ENCODE measurements around the gene WWOX.

The WWOX gene

DNA sequence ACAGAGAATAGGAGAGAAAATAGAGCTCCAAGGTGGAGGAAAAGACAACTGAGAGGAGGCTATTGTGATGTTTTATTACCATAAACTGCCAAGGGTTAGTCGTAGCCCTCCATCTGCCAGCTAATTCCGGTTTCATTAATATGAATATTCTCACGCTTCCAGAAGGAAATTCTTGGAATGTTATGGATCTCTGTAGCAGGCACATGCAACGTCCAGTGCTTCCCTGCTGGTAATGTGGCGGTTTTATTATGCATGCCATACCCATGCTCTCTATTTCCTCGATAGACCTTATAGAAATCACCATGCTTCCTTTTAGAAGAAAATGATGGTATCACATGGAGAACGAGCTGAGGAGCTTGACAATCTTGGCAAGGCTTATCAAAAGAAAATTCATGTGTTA is 1037.5 kb downstream of the WWOX start:
- no peak for DNase-seq

DNA sequence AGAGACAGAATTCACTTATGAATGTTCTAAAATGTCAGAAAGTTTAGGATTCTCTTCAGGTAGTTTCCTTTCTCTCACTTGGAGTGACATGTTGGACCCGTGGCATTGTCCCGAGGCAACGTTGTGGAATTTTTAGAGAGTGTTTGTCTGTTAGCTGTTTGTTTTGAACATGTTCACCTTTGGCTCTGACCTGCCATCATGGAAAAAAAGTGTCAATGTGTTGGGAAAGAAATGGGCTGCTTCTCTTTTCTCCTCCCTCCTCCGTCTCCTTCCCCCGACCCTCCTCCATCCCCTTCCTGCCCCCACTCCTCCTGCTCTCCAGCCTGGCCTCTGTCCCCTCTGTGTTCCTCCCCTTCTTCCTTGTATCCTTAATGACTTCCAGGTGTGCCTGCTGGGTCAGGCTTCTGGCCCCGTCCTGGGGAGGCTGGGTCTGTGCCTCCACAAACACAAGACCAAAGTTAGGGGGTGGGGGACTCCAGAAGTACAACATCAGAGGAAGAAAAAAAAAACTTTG is 1038.0 kb downstream of the WWOX start:
- DNase-seq, result no peak

DNA sequence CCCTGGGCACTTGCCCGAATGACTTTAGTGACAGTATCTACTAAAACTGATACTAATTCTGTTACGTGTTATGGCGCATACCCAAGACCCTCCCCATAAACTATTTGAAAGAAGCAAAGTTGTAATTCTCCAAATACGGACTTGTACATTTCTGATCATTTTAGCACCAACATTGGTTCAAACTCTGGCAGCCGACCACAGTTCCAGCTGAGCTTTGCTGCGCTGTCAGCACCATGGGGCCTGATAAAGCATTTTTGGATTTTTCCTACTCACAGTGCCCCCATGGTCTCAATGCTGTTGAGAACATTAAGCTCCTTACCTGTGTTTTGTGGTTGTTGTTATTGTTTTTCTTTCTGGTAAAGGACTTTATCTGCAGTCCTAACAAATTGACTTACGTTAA is 1040.3 kb downstream of the WWOX start:
- DNase-seq, result no peak

DNA sequence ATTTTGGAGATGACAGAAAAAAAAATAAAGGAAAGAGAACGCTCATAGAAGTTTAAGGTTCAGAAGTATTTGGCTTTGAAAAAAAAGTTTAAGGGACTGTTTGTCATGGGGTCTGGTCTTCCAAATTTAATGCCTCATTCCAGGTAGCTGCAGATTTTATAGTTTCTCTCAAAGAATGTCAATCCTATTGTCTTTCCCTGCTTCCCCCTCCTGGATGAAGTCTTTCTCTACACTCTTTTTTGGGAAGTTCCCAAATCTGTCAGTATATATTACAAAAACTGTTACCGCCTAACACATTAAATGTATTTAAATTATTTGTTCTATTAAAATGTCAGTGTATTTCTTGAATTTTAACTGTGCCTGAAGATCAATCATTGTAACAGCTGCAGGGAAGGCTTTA is 1043.6 kb downstream of the WWOX start:
- DNase-seq, result no peak

DNA sequence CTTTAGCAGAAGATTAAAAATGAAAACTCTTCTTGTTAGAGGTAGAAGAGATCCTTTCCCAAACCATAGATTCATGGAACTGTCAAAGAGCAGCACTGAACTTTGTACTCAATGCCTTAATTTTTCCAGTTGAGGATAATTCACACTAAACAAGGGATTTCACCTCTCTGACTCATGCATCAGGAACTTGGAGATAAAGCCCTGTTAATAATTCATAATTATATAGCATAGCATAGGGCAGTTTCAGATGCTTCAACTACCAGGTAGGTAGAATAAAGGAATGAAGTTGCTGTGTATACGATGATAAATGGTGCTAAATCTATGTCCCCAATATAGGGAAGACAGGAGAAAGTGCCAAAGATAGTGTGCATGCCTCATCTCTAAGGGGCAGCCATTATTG is 1050.7 kb downstream of the WWOX start:
- DNase-seq, result no peak

DNA sequence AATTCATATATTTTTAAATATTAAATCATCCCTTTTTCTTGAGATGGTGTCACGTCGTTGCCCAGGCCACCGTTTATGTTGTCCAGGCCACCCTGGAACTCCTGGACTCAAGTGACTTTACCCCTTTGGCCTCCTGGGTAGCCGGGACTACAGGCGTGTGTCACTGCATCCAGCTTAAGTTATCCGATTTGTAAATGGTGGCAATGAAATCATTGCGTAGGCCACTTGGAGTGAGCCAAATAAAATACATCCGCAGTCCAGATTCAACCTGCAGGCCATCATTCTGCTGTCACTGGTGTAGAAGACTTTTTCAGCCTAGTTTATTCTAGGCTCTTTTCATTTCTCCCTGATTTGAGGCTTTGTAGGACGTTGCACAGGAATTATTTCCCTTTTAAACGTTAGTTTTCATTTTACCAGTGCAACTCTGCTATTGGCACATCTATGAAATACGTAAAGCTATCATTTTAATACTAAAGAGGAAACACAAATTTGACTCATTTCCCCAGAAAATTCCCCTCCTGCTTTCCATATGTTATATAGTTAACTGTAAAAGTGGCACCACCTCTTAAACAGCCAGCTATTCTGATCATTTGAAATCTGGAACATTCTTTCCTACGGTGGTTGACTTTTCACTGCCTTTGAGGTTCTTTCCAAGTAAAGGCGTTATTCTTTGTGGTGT is 1051.3 kb downstream of the WWOX start:
- DNase-seq, result no peak

DNA sequence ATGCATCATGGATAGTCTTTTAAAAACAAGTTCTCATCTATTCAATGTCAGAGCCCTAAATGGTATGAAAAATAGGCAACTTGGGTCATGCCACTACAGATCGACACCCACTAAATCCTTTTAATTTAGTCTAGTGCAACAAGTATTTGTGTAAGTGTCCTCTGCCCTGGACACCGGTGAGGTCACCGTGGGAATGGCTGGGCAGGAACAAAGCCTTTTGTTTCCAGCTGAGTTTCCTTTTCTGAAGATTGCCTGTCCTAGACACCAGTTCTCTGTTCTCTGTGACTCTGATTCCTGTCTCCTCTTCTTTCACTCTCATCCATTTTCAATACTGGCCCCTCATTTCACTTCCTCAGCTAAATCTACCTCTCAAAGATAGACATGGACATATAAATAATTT is 1054.6 kb downstream of the WWOX start:
- DNase-seq, result no peak

DNA sequence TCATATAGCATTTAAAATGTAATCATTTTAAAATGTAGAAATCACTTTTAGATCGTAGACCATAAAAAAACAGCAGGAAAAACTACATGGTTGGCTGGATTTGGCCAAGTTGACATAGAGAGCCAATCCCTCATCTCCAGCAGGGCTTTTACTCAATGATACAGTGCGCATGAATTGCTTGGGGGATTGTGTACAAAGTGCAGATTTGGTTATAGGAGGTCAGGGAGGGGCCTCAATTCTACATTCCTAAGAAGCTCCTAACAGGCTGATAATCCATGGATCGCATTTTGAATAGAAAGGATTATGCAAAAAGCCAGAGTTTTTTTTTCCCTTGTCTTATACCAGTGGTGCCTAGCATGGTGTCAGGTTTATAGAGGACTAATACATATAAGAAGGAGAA is 1056.0 kb downstream of the WWOX start:
- DNase-seq, result no peak

DNA sequence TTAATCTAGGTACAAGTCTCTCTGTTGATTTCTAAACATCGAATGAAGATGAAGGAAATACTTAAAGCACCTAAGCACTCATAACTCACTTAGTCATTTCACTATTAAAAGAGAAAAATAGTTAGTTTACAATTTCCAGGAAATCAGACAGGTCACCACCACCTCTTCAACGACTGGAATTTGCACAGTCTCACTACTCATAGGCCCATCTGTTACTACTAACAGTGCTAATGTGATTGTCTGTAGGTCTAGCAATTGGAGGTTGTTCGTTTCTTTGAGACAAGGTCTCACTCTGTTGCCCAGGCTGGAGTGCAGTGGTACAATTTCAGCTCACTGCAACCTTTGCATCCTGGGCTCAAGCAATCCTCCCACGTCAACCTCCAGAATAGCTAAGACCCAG is 1056.5 kb downstream of the WWOX start:
- DNase-seq, result no peak

DNA sequence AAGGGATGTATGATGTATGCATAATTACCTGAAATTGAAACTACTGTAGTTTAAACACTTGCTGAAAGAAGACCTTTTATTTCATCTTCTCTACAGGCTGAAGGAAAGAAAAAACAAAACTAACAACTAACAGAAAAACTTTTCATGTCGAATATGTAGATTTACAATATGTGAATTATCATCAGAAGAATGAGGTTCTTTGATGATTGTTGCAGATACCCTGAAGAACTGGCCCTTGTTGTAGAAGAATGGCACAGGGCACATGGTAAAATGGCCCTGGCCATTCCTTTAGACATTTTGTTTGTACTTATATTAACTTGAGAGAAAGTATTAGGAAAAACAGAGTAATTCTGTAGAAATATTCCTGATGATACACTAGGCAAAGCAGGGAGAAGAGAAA is 1057.3 kb downstream of the WWOX start:
- DNase-seq, result no peak

DNA sequence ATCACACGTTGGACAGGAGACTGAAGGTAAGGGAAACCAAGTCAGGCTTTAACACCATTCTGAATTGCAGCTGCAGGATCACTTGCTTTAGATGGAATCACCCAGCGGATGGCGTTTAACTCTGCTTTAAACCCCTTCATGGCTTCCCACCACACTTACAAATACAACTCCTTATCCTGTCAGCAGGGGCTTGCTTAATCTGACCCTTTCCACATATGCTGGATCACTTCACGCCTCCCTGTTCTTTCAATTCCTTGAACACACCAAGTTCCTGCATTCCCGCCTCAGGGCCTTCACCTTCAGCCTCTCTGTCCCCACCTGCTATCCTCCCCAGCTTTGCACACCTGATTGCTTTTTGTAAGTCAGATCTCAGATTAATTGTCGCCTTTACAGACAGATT is 1058.9 kb downstream of the WWOX start:
- no peak for DNase-seq

DNA sequence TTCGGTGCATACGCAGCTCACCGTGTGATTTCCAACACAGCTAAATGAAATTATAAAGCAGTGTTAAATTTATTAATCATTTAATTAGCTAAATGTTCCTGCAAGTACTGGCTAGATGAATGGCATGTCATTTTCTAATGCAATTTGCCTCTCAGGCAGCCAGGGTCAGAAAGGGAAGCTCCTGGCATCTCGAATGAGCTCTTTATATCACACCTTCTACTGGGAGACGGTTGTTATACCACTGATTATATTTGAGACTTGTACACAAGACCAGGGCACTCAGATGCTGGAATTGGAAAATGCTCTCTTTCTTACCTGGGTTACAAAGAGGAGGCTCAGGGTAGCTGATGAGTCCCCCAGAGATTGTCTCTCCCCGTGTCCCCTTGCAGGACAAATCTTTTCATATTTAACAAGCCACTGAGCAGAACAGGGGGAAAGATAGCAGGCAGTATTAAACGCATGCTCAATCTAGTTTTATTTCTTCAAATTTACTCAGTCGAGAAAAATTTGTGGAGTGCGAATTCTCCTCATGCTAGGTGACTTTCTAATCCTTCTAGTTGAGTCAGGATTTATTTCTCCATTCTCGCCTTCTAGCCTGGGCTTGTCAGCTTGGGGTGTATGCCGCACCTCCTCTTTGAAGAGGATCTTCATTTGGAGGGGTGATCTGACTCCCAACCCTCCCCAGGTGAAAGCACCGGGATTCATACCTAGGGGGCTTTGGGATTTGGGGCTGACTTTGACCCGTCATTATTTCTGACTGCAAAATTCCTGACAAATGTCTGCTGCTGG is 1060.0 kb downstream of the WWOX start:
- no peak for DNase-seq

DNA sequence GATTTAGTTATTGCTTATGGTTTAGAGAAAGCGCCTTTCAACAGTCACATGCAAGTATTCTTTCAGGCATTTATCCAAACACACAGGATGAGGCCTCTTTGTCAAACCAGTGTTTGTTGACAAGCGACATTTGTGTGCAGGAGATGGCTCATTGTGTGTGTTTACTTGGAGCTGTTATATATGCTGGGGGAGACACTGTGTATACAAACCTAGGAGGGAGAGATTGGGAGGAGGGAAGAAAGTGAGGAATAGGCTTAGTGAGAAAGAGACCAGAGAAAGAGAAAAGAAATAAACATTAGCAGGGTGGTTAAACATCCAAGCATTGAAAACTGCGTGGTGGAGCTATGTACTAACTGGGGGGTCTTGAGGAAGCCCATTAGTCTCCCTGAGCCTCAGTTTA is 1063.5 kb downstream of the WWOX start:
- DNase-seq, result no peak

DNA sequence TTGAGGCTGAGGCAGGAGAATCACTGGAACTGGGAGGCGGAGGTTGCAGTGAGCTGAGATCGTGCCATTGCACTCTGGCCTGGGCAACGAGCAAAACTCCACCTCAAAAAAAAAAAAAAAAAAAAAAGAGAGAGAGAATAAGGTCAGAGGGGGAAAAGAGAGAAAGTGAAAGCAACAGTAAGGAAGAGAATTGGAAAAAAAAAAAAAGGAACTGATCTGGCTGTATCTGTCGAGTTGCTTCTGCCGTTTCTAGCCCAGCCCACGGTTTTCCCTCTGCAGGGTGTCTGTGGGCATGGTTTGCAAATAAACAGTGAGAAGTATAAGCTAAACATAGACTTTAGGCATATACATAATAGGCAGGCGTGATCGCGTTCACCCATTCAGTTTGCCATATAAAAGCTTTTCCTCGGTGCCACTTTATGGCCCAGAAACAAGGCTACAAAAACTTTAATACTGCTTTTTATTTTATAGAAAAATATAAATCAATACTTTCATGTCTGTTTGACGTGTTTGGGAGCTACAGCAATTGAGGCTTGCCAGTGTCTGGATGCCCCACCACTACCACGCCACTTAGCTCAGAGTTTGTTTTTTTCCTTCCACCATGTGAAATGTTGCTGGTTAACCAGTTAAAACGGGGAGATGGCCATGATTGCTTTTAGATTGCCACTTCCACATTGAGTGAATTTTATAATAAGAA is 1064.4 kb downstream of the WWOX start:
- DNase-seq, result peak in 1 of 2 donors; percentile 89

DNA sequence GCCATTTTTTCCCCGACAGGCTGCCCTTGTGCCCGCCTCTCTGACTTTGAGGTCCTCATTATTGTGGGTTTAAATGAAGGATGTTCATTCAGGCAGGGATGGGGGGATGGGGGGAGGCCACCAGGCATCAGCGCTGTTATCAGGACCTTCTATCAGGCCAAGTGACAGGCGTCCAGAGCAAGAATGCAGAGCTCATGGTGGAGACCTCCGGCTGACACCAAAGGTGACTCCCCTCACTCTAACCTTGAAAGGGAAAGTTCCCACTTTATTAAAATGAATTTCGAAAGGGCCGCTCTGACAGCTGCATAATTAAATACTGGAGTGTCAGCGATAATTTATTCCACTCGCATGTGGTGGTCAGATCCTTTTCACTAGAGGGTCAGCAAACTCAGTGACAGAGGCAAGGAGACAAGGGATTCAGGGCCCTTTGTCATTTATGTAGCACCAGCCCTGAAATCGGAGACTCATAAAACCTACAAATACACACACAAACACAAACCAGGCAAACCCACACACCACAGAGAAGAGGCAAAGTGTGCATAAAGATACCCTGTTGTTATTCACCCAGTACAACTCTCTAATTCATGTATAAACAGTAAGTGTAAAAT is 1065.0 kb downstream of the WWOX start:
- no peak for DNase-seq

DNA sequence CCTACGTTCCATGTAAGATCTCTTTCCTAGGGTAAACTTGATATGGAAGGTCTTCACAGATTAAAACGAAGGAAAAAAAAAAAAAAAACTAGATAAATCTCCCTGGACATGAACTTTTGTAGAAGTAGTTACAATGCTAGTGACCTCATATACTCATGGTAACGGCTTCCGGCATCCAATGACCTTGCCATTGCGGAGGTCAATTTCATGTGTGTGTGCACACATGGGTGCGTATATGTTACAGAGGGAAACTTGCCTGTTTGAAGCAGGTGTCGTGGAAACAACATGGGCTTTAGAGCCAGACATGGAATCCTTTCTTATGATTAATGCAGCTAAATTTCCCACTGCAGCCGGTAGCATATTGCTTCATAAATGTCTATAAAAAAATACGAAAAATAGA is 1065.6 kb downstream of the WWOX start:
- no peak for DNase-seq

DNA sequence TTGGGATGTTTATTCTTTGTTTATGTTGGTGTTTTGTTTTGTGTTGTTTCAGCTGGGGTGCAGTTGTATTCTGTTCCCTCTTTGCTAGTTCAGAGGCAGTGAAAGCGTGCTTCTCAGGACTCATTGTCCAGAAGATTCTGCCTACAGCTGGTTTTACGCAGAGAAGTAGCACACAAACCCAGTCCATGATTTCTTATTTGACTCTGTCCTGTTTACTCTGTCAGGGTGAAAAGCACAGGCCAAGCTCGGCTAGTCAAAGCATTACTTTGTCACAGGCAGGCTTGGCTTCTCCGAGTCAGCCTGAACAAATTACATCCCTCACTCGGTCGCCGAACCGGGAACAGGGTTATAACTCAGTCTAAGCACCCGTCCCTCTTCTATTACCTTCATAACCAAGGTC is 1066.1 kb downstream of the WWOX start:
- no peak for DNase-seq

DNA sequence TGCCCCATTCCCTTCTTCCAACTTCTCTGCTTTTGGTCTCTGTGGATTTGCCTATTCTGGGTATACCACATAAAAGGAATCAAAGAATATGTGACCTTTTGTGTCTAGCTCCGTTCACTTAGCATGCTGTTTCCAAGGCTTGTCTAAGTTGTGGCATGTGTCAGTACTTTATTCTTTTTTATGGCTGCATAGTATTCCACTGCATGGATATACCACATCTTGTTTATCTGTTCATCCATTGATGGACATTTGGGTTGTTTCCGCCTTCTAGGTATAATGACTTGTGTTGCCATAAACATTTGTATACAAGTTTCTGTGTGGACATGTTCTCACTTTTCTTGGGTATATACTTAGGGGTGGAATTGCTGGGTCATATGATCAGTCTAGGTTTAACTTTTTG is 1068.4 kb downstream of the WWOX start:
- DNase-seq, result no peak

DNA sequence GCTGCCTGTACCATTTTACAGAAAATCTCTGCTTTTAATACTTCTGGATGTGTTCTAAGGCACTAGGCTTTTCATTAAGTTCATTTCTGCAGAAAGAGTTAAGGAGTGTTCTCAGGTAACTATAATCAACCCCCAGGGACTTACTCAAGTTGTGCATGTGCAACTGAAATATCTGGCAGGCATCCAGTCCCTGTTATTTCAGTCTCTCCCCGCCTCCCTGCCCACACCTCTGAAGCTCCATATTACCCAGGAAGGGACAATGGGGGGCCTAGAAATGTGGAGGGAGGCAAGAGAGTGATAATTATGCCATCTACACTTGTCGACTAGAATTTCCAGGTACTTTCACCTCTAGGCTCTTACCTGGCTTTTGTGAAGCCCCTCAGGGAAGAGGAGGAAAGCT is 1068.9 kb downstream of the WWOX start:
- DNase-seq, result no peak

DNA sequence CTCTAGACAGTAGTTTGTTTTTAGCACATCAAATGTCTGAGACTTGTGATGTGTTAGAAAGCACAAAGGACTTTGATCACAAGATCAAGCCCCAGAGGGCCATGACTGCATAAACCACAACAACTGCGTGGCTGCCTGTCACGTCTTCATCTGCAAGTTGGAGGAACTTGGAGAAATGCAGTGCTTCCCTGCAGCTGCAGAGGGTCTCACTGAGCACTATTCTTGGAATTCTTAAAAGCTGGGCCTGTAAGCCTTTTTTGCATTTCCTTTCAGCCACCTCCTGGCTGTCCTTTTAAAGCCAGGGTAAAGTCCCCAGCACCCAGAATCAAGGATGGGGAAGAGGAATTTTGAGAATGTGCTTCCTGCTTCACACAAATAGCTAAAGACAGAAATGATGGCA is 1069.8 kb downstream of the WWOX start:
- peak in 1 of 2 donors; percentile 17 for DNase-seq

DNA sequence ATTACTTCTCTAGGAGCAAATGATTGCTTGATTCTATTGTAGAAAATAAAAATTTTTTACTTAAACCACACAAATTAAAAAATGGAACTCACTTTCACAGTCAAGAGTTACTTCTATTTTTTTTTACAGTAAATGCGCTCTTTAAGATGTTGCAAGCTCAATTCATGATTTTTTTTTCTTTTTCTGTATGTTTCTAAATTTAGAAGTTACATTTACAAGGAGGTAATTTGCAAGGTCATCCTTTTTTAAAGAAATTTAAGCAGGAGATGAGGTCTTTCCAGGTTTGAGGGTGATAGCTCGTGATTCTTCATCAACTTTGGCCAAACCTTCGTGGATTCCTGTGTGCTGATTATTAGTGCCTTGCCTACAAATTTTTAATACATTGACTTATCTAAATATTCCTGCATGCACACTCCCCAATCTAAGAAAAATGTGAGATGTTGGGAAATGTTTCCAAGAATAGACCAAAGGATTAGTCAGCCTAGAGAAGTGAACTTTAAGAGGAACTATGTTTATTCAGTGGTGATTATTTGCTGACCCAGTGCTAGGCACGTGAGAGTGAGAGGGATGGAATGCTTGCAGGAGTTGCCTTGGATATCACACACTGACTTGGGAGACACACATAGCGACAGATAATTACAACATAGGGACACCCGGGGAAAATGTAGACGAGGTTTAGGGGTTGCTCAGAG is 1071.2 kb downstream of the WWOX start:
- DNase-seq, result no peak

DNA sequence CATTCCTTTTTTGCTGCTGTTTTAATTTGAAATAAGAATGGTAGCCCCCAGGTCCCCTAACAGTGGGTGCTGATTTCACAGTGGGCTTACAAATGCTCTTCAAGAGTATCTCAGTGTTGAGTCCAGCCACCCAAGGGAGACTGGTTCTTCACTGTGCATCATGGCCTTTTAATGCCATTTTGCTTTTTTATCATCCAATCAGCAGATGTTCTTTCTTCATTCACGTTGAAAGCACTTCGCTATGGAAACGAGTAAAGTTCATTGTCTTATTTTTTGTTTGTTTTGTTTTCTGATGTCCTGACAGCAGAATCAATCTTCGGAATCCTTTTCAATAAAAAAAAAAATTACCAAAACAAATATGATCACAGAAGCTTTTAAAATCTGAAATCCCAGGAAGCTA is 1072.0 kb downstream of the WWOX start:
- DNase-seq, result no peak

Measured in bone marrow (tissue), 2 donors.